NCI-H774 (cell line): ENCODE data around the gene BCAR1.

Source experiments
- DNase-seq: peaks from one replicate; lab custom pipeline; 2025; lab: John Stamatoyannopoulos, UW

The BCAR1 gene

GRCh38 chr16:75238853-75239541 lies 12.4 kb downstream of the BCAR1 start:
- DNase-seq, result no peak

GRCh38 chr16:75238132-75238852 lies 13.1 kb downstream of the BCAR1 start:
- DNase-seq, result no peak

- DNase-seq, result no peak
Measured at GRCh38 chr16:75237398-75238131, 13.9 kb downstream of the BCAR1 start.

- no peak for DNase-seq
Measured at GRCh38 chr16:75236736-75237397, 14.6 kb downstream of the BCAR1 start.

- DNase-seq, result no peak
Measured at GRCh38 chr16:75236232-75236631, 15.2 kb downstream of the BCAR1 start.

- no peak for DNase-seq
Measured at GRCh38 chr16:75235721-75236193, 15.7 kb downstream of the BCAR1 start.

GRCh38 chr16:75234856-75235696 lies 16.3 kb downstream of the BCAR1 start:
- DNase-seq, result no peak

GRCh38 chr16:75233611-75233938 lies 17.8 kb downstream of the BCAR1 start:
- DNase-seq, result no peak

GRCh38 chr16:75231570-75231969 lies 19.9 kb downstream of the BCAR1 start:
- no peak for DNase-seq

- DNase-seq, result no peak
Measured at GRCh38 chr16:75230471-75231110, 20.8 kb downstream of the BCAR1 start.

GRCh38 chr16:75229172-75230031 lies 22.0 kb downstream of the BCAR1 start:
- DNase-seq, result no peak

GRCh38 chr16:75228143-75228976 lies 23.1 kb downstream of the BCAR1 start:
- DNase-seq, result no peak

- DNase-seq, result no peak
Measured at GRCh38 chr16:75227361-75228142, 23.9 kb downstream of the BCAR1 start.

GRCh38 chr16:75226550-75227360 lies 24.7 kb downstream of the BCAR1 start:
- no peak for DNase-seq

GRCh38 chr16:75225678-75226515 lies 25.5 kb downstream of the BCAR1 start:
- DNase-seq, result no peak

GRCh38 chr16:75225092-75225491 lies 26.3 kb downstream of the BCAR1 start:
- DNase-seq, result no peak
